H9 (cell line): ENCODE measurements around the gene TFG. TPM values are rescaled to one million over a fixed set of nuclear protein-coding genes. Genes with fewer than 3 reads are reported as not detected.

Experiments
- DNase-seq: peaks from one replicate; pipeline ENCODE4 v3.0.0-alpha.2; 2017
- H2AFZ ChIP-seq: one replicate; pipeline ENCODE4 v1.6.1; 2013; ENCODE audit warnings: mild to moderate bottlenecking, low read length, control low read depth, moderate library complexity
- H2AK5ac ChIP-seq: 2 replicates; pipeline ENCODE4 v1.6.1; 2013; ENCODE audit warnings: low read length, control low read depth, mixed read lengths; ENCODE audit not compliant: insufficient read length
- H2BK120ac ChIP-seq: one replicate; pipeline ENCODE4 v1.6.1; 2013; ENCODE audit warnings: low read depth, mild to moderate bottlenecking, low read length, control low read depth, inconsistent platforms; ENCODE audit not compliant: poor library complexity, severe bottlenecking
- H2BK12ac ChIP-seq: 2 replicates; pipeline ENCODE4 v1.6.1; 2013; ENCODE audit warnings: low read length, control low read depth, mixed read lengths, low read depth; ENCODE audit not compliant: insufficient read length
- H2BK15ac ChIP-seq: 2 replicates; pipeline ENCODE4 v1.6.1; 2013; ENCODE audit warnings: low read depth, low read length, control low read depth
- H2BK20ac ChIP-seq: one replicate; pipeline ENCODE4 v1.6.1; 2013; ENCODE audit warnings: low read depth, mild to moderate bottlenecking, low read length, control low read depth, inconsistent platforms; ENCODE audit not compliant: poor library complexity, severe bottlenecking
- H2BK5ac ChIP-seq: 2 replicates; pipeline ENCODE4 v1.6.1; 2013; ENCODE audit warnings: low read length, control low read depth, mixed read lengths; ENCODE audit not compliant: insufficient read length
- H3K14ac ChIP-seq: 2 replicates; pipeline ENCODE4 v1.6.1; 2013; ENCODE audit warnings: low read length, control low read depth; ENCODE audit not compliant: insufficient read depth
- H3K18ac ChIP-seq: 2 replicates; pipeline ENCODE4 v1.6.1; 2013; ENCODE audit warnings: low read depth, mild to moderate bottlenecking, mixed read lengths, low read length, control low read depth; ENCODE audit not compliant: insufficient read length
- H3K23ac ChIP-seq: 2 replicates; pipeline ENCODE4 v1.6.1; 2013; ENCODE audit warnings: low read length, control low read depth, mixed read lengths, low read depth; ENCODE audit not compliant: insufficient read length
- H3K23me2 ChIP-seq: 2 replicates; pipeline ENCODE4 v1.6.1; 2013; ENCODE audit warnings: low read depth, mild to moderate bottlenecking, mixed read lengths, low read length, control low read depth; ENCODE audit not compliant: insufficient read length, poor library complexity, severe bottlenecking
- H3K27ac ChIP-seq: 2 replicates; pipeline ENCODE4 v1.5.1; 2013; ENCODE audit warnings: low read length, control low read depth, mixed read lengths, low read depth; ENCODE audit not compliant: insufficient read length
- H3K27me3 ChIP-seq: 2 replicates; pipeline ENCODE4 v1.6.1; 2013; ENCODE audit warnings: low read length, control low read depth, inconsistent platforms; ENCODE audit not compliant: insufficient read depth
- H3K4ac ChIP-seq: 2 replicates; pipeline ENCODE4 v1.6.1; 2013; ENCODE audit warnings: low read depth, mild to moderate bottlenecking, control low read depth, inconsistent platforms, low read length, moderate library complexity
- H3K4me1 ChIP-seq: 2 replicates; pipeline ENCODE4 v1.6.1; 2013; ENCODE audit warnings: low read length, control low read depth, inconsistent platforms; ENCODE audit not compliant: insufficient read depth
- H3K4me2 ChIP-seq: 2 replicates; pipeline ENCODE4 v1.6.1; 2013; ENCODE audit warnings: low read length, control low read depth, mixed read lengths; ENCODE audit not compliant: insufficient read length, insufficient read depth
- H3K56ac ChIP-seq: 2 replicates; pipeline ENCODE4 v1.6.1; 2013; ENCODE audit warnings: low read depth, mild to moderate bottlenecking, mixed read lengths, low read length, control low read depth; ENCODE audit not compliant: insufficient read length
- H3K79me1 ChIP-seq: 2 replicates; pipeline ENCODE4 v1.6.1; 2013; ENCODE audit warnings: low read depth, mild to moderate bottlenecking, moderate library complexity, low read length, control low read depth, inconsistent platforms; ENCODE audit not compliant: insufficient read depth, poor library complexity, severe bottlenecking
- H3K79me2 ChIP-seq: 2 replicates; pipeline ENCODE4 v1.6.1; 2013; ENCODE audit warnings: low read length, control low read depth, inconsistent platforms; ENCODE audit not compliant: insufficient read depth
- H3K9ac ChIP-seq: 2 replicates; pipeline ENCODE4 v1.6.1; 2013; ENCODE audit warnings: low read length, control low read depth, mixed read lengths; ENCODE audit not compliant: insufficient read length; ENCODE audit errors: extremely low read depth
- H3K9me3 ChIP-seq: one replicate; pipeline ENCODE4 v1.6.1; 2013; ENCODE audit warnings: low read depth, low read length, inconsistent platforms; ENCODE audit not compliant: control insufficient read depth
- H3T11ph ChIP-seq: one replicate; pipeline ENCODE4 v1.6.1; 2013; ENCODE audit warnings: mild to moderate bottlenecking, low read length, control low read depth, inconsistent platforms
- H4K20me1 ChIP-seq: one replicate; pipeline ENCODE4 v1.6.1; 2013; ENCODE audit not compliant: control insufficient read depth, insufficient read length, insufficient read depth
- H4K5ac ChIP-seq: 2 replicates; pipeline ENCODE4 v1.6.1; 2013; ENCODE audit warnings: low read depth, mild to moderate bottlenecking, mixed read lengths, low read length, control low read depth; ENCODE audit not compliant: insufficient read length
- H4K8ac ChIP-seq: replicated peaks from 2 replicates; pipeline ENCODE4 v1.6.1; 2013; ENCODE audit warnings: low read length, control low read depth, mixed read lengths, low read depth; ENCODE audit not compliant: insufficient read length
- H4K91ac ChIP-seq: 2 replicates; pipeline ENCODE4 v1.6.1; 2013; ENCODE audit warnings: low read depth, mild to moderate bottlenecking, moderate library complexity, mixed read lengths, low read length, control low read depth; ENCODE audit not compliant: insufficient read length
- H3K27ac Mint-ChIP-seq, 3 experiments: 2 replicates in 2 of 3; 3 replicates in 1 of 3; pipeline ENCODE4 v1.8.0; 2020 to 2021; ENCODE audit warnings: mixed read lengths in 3 of 3, mild to moderate bottlenecking in 1 of 3, moderate library complexity in 1 of 3
- H3K27me3 Mint-ChIP-seq: 2 replicates; pipeline ENCODE4 v1.8.0; 2021; ENCODE audit warnings: low read depth, mild to moderate bottlenecking, moderate library complexity, mixed read lengths
- H3K36me3 Mint-ChIP-seq, 3 experiments: 2 replicates in 2 of 3; 3 replicates in 1 of 3; pipeline ENCODE4 v1.8.0; 2020 to 2021; ENCODE audit warnings: low read depth in 3 of 3, mixed read lengths in 3 of 3; ENCODE audit not compliant: insufficient read depth in 1 of 3
- H3K4me1 Mint-ChIP-seq, 2 experiments: 2 replicates each; pipeline ENCODE4 v1.8.0; 2020; ENCODE audit warnings: mixed read lengths in 2 of 2
- H3K4me3 Mint-ChIP-seq, 2 experiments: 2 replicates in 1 of 2; 3 replicates in 1 of 2; pipeline ENCODE4 v1.8.0; 2020 to 2021; ENCODE audit warnings: mild to moderate bottlenecking in 2 of 2, mixed read lengths in 2 of 2, moderate library complexity in 1 of 2
- H3K9me3 Mint-ChIP-seq, 2 experiments: 2 replicates in 1 of 2; 3 replicates in 1 of 2; pipeline ENCODE4 v1.8.0; 2020; ENCODE audit warnings: mild to moderate bottlenecking in 2 of 2, mixed read lengths in 2 of 2, moderate library complexity in 1 of 2
- CTCF ChIP-seq: fragments of 200-600 bp; sonication (generic); conservative IDR thresholded peaks from 3 replicates; pipeline ENCODE4 v1.8.0; 2021; ENCODE audit warnings: antibody characterized with exemption, mild to moderate bottlenecking
- WGBS: extraction: QIAGEN DNeasy Blood & Tissue Kit; methylation state at CpG from one replicate; pipeline ENCODE4 v1.1.7; 2013; ENCODE audit warnings: missing lambda C conversion rate, low lambda C conversion rate, mixed read lengths; ENCODE audit not compliant: insufficient read length; ENCODE audit errors: extremely low coverage; 5-methylcytosine and 5-hydroxymethylcytosine counted together
- total RNA-seq: library from RNA; stranded (reverse); gene quantifications from 2 replicates; pipeline ENCODE4 v1.2.1, GENCODE V29; 2021

TFG gene
- total RNA-seq, 1 experiment from 2014 or later = 80.7 TPM

DNA sequence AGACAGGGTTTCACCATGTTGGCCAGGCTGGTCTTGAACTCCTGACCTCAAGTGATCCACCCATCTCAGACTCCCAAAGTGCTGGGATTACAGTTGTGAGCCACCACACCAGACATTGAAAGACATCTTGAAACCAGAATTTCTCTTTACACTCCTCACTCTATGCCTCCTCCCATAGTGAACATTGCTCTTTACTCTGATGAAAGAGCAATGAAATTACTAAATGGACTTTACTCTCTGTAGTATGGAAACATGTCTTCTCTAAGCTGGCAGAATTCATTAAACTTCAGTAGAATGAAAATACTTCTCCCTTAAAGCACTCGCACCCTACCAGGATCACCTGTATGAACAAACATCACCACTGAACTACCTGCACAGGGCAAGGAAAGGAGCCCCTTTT, 27.8 kb upstream of the TFG start:
- no peaks in the 10 kb centered on the region for H3K23me2 ChIP-seq
- Mint-ChIP-seq H3K4me3 (no peak overlapping the region), H3K9me3 (peaks cover 0 to 1% of the 10 kb centered on the region in 2 experiments; a peak in 1 of 5 replicates), H3K36me3 (no peaks in the 10 kb centered on the region), H3K4me1 (0 out of 4 replicates have a peak, but pooled peaks cover 0 to 2% of the 10 kb centered on the region in 2 experiments), H3K27ac (no peak overlapping the region), H3K27me3 (no peaks in the 10 kb centered on the region)
- H3K27ac ChIP-seq = no peak overlapping the region
- H2BK15ac ChIP-seq = no peak overlapping the region
- no peak overlapping the region for H4K5ac ChIP-seq
- no peaks in the 10 kb centered on the region for H3K9me3 ChIP-seq
- no peak overlapping the region for H2AK5ac ChIP-seq
- TF ChIP-seq CTCF = no peak
- no peak overlapping the region for H2BK120ac ChIP-seq
- H3K23ac ChIP-seq = no peak overlapping the region
- H3K4me1 ChIP-seq = no peaks in the 10 kb centered on the region
- H4K91ac ChIP-seq = no peak overlapping the region
- no peak overlapping the region for H3K56ac ChIP-seq
- H3K18ac ChIP-seq = no peak overlapping the region
- H3K9ac ChIP-seq = no peak overlapping the region
- no peaks in the 10 kb centered on the region for H4K20me1 ChIP-seq
- no peak overlapping the region for H4K8ac ChIP-seq
- no peaks in the 10 kb centered on the region for H3K79me2 ChIP-seq
- H2BK20ac ChIP-seq = no peak overlapping the region
- H3T11ph ChIP-seq = no peak overlapping the region
- no peak overlapping the region for H3K14ac ChIP-seq
- DNase-seq = no peak
- no peak overlapping the region for H3K4ac ChIP-seq
- H2BK12ac ChIP-seq = no peak overlapping the region
- H3K4me2 ChIP-seq = no peak overlapping the region
- no peaks in the 10 kb centered on the region for H3K27me3 ChIP-seq
- no CpG with 5 or more reads among the region's 1 CpG for WGBS
- no peak overlapping the region for H2AFZ ChIP-seq
- H3K79me1 ChIP-seq = no peaks in the 10 kb centered on the region
- H2BK5ac ChIP-seq = no peak overlapping the region
